Ovary (tissue), 3 donors: ENCODE results near the gene C2CD4C.

Experiments used
- POLR2A ChIP-seq: fragments of 450-650 bp; IDR thresholded peaks from one replicate; pipeline ENCODE4 v1.6.1; 2017; ENCODE audit warnings: antibody characterized with exemption, mild to moderate bottlenecking, moderate library complexity
- TF ChIP-seq, protein P1 (sequence below), 3 donors: fragments of 450-650 bp in 2 of 3; fragments of 200-600 bp in 1 of 3; IDR thresholded peaks; one replicate each; pipeline versions ENCODE4 v1.5.1 to v1.8.0; 2016 to 2022; ENCODE audit warnings: antibody characterized with exemption in 3 of 3, mild to moderate bottlenecking in 1 of 3
- donor health status: DM: no; HTN: no; CAD: no.

DNA sequence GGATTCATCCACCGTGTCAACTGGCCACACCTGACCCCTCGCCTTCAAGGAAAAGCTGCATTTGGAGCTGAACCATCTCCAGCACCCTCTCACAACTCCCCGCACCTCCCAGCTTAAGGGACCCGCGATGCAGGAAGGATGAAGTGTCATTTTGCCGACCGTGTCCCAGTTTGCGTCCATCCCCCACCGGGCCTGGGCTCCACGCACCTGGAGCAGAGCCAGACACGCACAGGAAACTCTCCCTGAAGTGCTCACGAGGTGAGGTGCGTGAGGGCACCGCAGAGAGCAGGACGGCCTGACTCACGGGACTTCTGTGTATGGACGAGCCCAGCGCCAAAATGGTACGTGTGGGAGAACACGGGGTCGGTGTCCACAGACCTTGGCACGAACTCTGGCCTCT is 44.7 kb upstream of the C2CD4C start:
- TF ChIP-seq, protein P1, sequence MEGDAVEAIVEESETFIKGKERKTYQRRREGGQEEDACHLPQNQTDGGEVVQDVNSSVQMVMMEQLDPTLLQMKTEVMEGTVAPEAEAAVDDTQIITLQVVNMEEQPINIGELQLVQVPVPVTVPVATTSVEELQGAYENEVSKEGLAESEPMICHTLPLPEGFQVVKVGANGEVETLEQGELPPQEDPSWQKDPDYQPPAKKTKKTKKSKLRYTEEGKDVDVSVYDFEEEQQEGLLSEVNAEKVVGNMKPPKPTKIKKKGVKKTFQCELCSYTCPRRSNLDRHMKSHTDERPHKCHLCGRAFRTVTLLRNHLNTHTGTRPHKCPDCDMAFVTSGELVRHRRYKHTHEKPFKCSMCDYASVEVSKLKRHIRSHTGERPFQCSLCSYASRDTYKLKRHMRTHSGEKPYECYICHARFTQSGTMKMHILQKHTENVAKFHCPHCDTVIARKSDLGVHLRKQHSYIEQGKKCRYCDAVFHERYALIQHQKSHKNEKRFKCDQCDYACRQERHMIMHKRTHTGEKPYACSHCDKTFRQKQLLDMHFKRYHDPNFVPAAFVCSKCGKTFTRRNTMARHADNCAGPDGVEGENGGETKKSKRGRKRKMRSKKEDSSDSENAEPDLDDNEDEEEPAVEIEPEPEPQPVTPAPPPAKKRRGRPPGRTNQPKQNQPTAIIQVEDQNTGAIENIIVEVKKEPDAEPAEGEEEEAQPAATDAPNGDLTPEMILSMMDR (IDR thresholded peaks at IDR 0.05): no peak
- no peak for TF ChIP-seq POLR2A
